ENCODE results near the gene GPR161. TPM values are rescaled to one million over a fixed set of nuclear protein-coding genes. Genes with fewer than 3 reads are reported as not detected.
"Not testable (repeated sequence)": the region's sequence is repeated elsewhere in the genome, so short reads cannot be mapped to it uniquely, and the experiment has no call there.

GPR161 gene
- total RNA-seq, 1 experiment from 2014 or later = 6.6 TPM

DNA sequence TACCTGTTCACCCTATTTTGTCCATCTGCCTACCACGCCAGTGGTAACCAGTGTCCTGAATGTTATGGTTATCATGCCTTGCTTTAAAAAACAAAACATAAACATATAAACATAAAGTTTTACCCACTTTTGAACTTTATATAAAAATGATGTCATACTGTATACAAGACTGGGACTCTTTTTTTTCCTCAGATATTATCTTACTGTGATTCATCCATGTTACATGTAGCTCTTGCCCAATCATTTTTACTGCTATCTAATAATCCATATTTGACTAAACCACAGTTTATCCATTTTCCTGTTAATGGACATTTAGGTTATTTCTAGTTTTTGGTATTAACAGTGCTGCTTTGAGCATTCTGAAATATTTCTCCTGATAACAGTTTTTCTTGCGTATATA, 78.8 kb downstream of the GPR161 start:
- H3K9me3 Mint-ChIP-seq (ENCODE audit: unreplicated experiment) = no peaks in the 10 kb centered on the region
- ChIA-PET POLR2A (interaction anchor here (0.6 to 0.8 kb wide), 2 partner anchors 13 to 24 kb away, joined by 3 to 4 read pairs; no protein-coding TSS in a partner anchor), CTCF (interaction anchor here (3.6 kb wide), 1 partner anchor 25 kb away, joined by 16 read pairs; no protein-coding TSS in a partner anchor)
- DNase-seq (ENCODE audit: unreplicated experiment) = no peak
- H3K27ac Mint-ChIP-seq (ENCODE audit: low read depth, unreplicated experiment) = no peak overlapping the region
- peaks cover 6% of the 10 kb centered on the region for H3K4me1 Mint-ChIP-seq (ENCODE audit: insufficient read depth, unreplicated experiment)
- H3K4me3 Mint-ChIP-seq (ENCODE audit: unreplicated experiment) = no peak overlapping the region
- H3K27me3 Mint-ChIP-seq (ENCODE audit: insufficient read depth, unreplicated experiment) = no peaks in the 10 kb centered on the region
- BruUV-seq (replicated peaks) = no TSS peak
- TF ChIP-seq, protein P1, sequence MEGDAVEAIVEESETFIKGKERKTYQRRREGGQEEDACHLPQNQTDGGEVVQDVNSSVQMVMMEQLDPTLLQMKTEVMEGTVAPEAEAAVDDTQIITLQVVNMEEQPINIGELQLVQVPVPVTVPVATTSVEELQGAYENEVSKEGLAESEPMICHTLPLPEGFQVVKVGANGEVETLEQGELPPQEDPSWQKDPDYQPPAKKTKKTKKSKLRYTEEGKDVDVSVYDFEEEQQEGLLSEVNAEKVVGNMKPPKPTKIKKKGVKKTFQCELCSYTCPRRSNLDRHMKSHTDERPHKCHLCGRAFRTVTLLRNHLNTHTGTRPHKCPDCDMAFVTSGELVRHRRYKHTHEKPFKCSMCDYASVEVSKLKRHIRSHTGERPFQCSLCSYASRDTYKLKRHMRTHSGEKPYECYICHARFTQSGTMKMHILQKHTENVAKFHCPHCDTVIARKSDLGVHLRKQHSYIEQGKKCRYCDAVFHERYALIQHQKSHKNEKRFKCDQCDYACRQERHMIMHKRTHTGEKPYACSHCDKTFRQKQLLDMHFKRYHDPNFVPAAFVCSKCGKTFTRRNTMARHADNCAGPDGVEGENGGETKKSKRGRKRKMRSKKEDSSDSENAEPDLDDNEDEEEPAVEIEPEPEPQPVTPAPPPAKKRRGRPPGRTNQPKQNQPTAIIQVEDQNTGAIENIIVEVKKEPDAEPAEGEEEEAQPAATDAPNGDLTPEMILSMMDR (IDR thresholded peaks at IDR 0.05; ENCODE audit: unreplicated experiment) = no peak
- H3K36me3 Mint-ChIP-seq (ENCODE audit: insufficient read depth, unreplicated experiment) = peaks cover 40% of the 10 kb centered on the region
- intact Hi-C loops (cut with micrococcal nuclease) = no loop called here

DNA sequence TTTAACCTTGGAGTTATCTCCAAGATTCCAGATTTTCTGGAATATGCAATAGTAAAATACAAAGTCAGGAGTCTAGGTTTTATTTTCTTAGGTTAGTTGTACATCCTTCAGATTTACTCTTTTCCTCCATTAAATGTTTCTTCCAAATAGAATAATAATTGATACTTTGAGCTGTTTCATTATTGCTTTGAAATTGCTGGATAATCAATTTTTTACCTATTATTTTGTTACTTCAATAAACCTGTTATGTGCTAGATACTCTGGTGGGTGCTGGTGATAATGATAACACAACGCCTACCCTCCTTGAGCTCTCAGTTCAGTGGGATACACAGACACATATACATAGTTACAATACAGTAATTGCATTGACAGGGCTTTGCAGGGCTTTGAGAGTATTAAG, 79.4 kb downstream of the GPR161 start:
- CTCF ChIA-PET = interaction anchor here (3.6 kb wide), 1 partner anchor 26 kb away, joined by 16 read pairs; no protein-coding TSS in a partner anchor
- Mint-ChIP-seq H3K4me1 (ENCODE audit: insufficient read depth, unreplicated experiment) (peaks cover 6% of the 10 kb centered on the region), H3K36me3 (ENCODE audit: insufficient read depth, unreplicated experiment) (peaks cover 40% of the 10 kb centered on the region), H3K27ac (ENCODE audit: low read depth, unreplicated experiment) (no peak overlapping the region), H3K4me3 (ENCODE audit: unreplicated experiment) (no peak overlapping the region), H3K9me3 (ENCODE audit: unreplicated experiment) (no peaks in the 10 kb centered on the region), H3K27me3 (ENCODE audit: insufficient read depth, unreplicated experiment) (no peaks in the 10 kb centered on the region)
- no TSS peak for BruUV-seq (replicated peaks)
- POLR2A ChIA-PET = interaction anchor here (0.6 to 1.0 kb wide), 3 partner anchors 13 to 121 kb away, joined by 3 to 4 read pairs (median 3); no protein-coding TSS in a partner anchor
- intact Hi-C loops (cut with micrococcal nuclease) = no loop called here
- no peak for DNase-seq (ENCODE audit: unreplicated experiment)
- TF ChIP-seq, protein P1 (IDR thresholded peaks at IDR 0.05; ENCODE audit: unreplicated experiment) = no peak

DNA sequence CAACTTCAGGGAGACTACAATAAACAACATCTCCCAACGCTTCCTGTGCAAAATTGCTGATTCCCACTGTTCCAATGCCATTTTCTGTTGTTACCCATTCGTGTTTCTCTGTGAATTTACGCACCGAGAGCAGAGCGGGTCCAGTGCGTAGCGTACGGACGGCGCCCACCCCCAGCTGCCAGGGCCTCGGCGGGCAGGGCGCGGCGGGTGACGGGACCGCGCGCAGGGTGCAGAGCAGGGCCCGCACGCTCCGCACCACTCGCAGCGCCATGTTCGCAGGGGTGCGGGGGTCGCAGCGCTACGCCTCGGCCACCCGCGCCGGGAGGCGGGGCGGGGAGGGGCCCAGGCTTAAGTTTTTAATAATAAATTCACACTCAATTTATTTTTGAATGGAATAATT, 80.6 kb downstream of the GPR161 start:
- H3K27me3 Mint-ChIP-seq (ENCODE audit: insufficient read depth, unreplicated experiment); H3K27ac Mint-ChIP-seq (ENCODE audit: low read depth, unreplicated experiment); H3K4me3 Mint-ChIP-seq (ENCODE audit: unreplicated experiment); DNase-seq (ENCODE audit: unreplicated experiment); BruUV-seq (replicated peaks); intact Hi-C loops (cut with micrococcal nuclease); H3K9me3 Mint-ChIP-seq (ENCODE audit: unreplicated experiment); H3K4me1 Mint-ChIP-seq (ENCODE audit: insufficient read depth, unreplicated experiment): not testable (repeated sequence)
- POLR2A ChIA-PET = interaction anchor here (1.0 kb wide), 1 partner anchor 120 kb away, joined by 3 read pairs; no protein-coding TSS in a partner anchor
- peaks cover 40% of the 10 kb centered on the region for H3K36me3 Mint-ChIP-seq (ENCODE audit: insufficient read depth, unreplicated experiment)
- CTCF ChIA-PET = interaction anchor here (3.6 kb wide), 1 partner anchor 27 kb away, joined by 16 read pairs; no protein-coding TSS in a partner anchor

DNA sequence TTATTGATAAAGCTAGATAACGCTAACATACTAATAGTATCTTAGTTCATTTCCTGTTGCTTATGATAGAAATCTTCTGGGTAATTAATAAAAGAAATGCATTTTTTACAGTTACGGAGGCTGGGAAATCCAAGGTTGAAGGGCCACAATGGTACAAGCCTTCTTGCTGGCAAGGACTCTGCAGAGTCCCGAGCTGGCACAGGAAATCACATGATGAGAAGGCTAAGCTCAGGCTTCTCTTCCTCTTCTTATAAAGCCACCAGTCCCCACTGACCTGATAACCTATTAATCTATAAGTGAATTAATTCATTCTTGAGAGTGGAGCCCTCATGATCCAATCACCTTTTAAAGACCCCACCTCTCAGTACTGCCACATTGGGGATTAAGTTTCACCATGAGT, 82.6 kb downstream of the GPR161 start:
- TF ChIP-seq, protein P1 (IDR thresholded peaks at IDR 0.05; ENCODE audit: unreplicated experiment) = no peak
- Mint-ChIP-seq H3K27ac (ENCODE audit: low read depth, unreplicated experiment) (no peak overlapping the region), H3K4me3 (ENCODE audit: unreplicated experiment) (no peak overlapping the region), H3K27me3 (ENCODE audit: insufficient read depth, unreplicated experiment) (no peaks in the 10 kb centered on the region), H3K4me1 (ENCODE audit: insufficient read depth, unreplicated experiment) (peaks cover 6% of the 10 kb centered on the region), H3K36me3 (ENCODE audit: insufficient read depth, unreplicated experiment) (peaks cover 40% of the 10 kb centered on the region), H3K9me3 (ENCODE audit: unreplicated experiment) (no peaks in the 10 kb centered on the region)
- intact Hi-C loops (cut with micrococcal nuclease) = no loop called here
- no peak for DNase-seq (ENCODE audit: unreplicated experiment)
- ChIA-PET CTCF (interaction anchor here (0.5 to 1.5 kb wide), 6 partner anchors 9 to 49 kb away, joined by 3 to 4 read pairs (median 4); no protein-coding TSS in a partner anchor), POLR2A (interaction anchor here (1.3 kb wide), 2 partner anchors 12 to 83 kb away, joined by 3 to 6 read pairs; no protein-coding TSS in a partner anchor)
- no TSS peak for BruUV-seq (replicated peaks)

Data from MCF 10A (cell line).